ENCODE data around the gene FAM168A. TPM values are rescaled to one million over a fixed set of nuclear protein-coding genes. Genes with fewer than 3 reads are reported as not detected.

The FAM168A gene
- total RNA-seq, 4 donors from 2014 or later, result 31.1 to 50.8 (median 41.1) TPM

- H3K27ac ChIP-seq (replicated peaks in 1 of 4), result no peak overlapping the region
- H3K9me3 ChIP-seq, result no peaks in the 10 kb centered on the region
- WGBS, result 42% methylated on average over 1 of the region's 1 CpG
- intact Hi-C loops (cut with DNase I), result no loop called here
- no peaks in the 10 kb centered on the region for H3K27me3 ChIP-seq
- TF ChIP-seq EP300 (IDR thresholded peaks at IDR 0.05) (no peak), POLR2AphosphoS5 (IDR thresholded peaks at IDR 0.05) (no peak), CTCF (IDR thresholded peaks at IDR 0.05) (no peak), POLR2A (IDR thresholded peaks at IDR 0.05; ENCODE audit: low read depth) (no peak)
- DNase-seq (ENCODE audit: extremely low spot score), result no peak
- peaks cover 0 to 12% (median 6%) of the 10 kb centered on the region in 4 donors for H3K4me1 ChIP-seq
- H3K36me3 ChIP-seq, result no peaks in the 10 kb centered on the region
- H3K4me3 ChIP-seq, result no peak overlapping the region
Observed at GRCh38 chr11:73538381-73538872, 59.5 kb downstream of the FAM168A start.

- TF ChIP-seq POLR2A (IDR thresholded peaks at IDR 0.05; ENCODE audit: low read depth) (no peak), CTCF (IDR thresholded peaks at IDR 0.05) (no peak), EP300 (IDR thresholded peaks at IDR 0.05) (no peak), POLR2AphosphoS5 (IDR thresholded peaks at IDR 0.05) (no peak)
- Histone ChIP-seq H3K9me3 (no peaks in the 10 kb centered on the region), H3K36me3 (no peaks in the 10 kb centered on the region), H3K4me3 (no peak overlapping the region), H3K27ac (replicated peaks in 1 of 4) (no peak overlapping the region), H3K27me3 (no peaks in the 10 kb centered on the region), H3K4me1 (peaks cover 0 to 12% (median 7%) of the 10 kb centered on the region in 4 donors)
- no peak for DNase-seq (ENCODE audit: extremely low spot score)
- intact Hi-C loops (cut with DNase I), result no loop called here
Observed at GRCh38 chr11:73537969-73538368, 59.9 kb downstream of the FAM168A start.

GRCh38 chr11:73536961-73537360 is 61.0 kb downstream of the FAM168A start:
- H3K27ac ChIP-seq (replicated peaks in 1 of 4), result no peak overlapping the region
- no peaks in the 10 kb centered on the region for H3K36me3 ChIP-seq
- no peaks in the 10 kb centered on the region for H3K9me3 ChIP-seq
- no peak for DNase-seq (ENCODE audit: extremely low spot score)
- intact Hi-C loops (cut with DNase I), result no loop called here
- WGBS, result 90% methylated on average over 2 of the region's 2 CpGs
- no peak overlapping the region for H3K4me3 ChIP-seq
- peaks cover 0 to 17% (median 14%) of the 10 kb centered on the region in 4 donors for H3K4me1 ChIP-seq
- no peaks in the 10 kb centered on the region for H3K27me3 ChIP-seq
- TF ChIP-seq EP300 (IDR thresholded peaks at IDR 0.05) (no peak), CTCF (IDR thresholded peaks at IDR 0.05) (no peak), POLR2AphosphoS5 (IDR thresholded peaks at IDR 0.05) (no peak), POLR2A (IDR thresholded peaks at IDR 0.05; ENCODE audit: low read depth) (no peak)

GRCh38 chr11:73532310-73532709 is 65.6 kb downstream of the FAM168A start:
- TF ChIP-seq POLR2AphosphoS5 (IDR thresholded peaks at IDR 0.05) (no peak), CTCF (IDR thresholded peaks at IDR 0.05) (no peak), POLR2A (IDR thresholded peaks at IDR 0.05; ENCODE audit: low read depth) (no peak), EP300 (IDR thresholded peaks at IDR 0.05) (no peak)
- Histone ChIP-seq H3K27ac (replicated peaks in 1 of 4) (no peak overlapping the region), H3K4me3 (no peak overlapping the region), H3K36me3 (no peaks in the 10 kb centered on the region), H3K9me3 (no peaks in the 10 kb centered on the region), H3K4me1 (peaks cover 23 to 56% (median 34%) of the 10 kb centered on the region in 4 donors), H3K27me3 (no peaks in the 10 kb centered on the region)
- WGBS, result 100% methylated on average over 1 of the region's 1 CpG
- DNase-seq (ENCODE audit: extremely low spot score), result no peak
- intact Hi-C loops (cut with DNase I), result no loop called here

GRCh38 chr11:73531386-73531785 is 66.5 kb downstream of the FAM168A start:
- H3K4me3 ChIP-seq, result no peak overlapping the region
- TF ChIP-seq EP300 (IDR thresholded peaks at IDR 0.05) (no peak), CTCF (IDR thresholded peaks at IDR 0.05) (no peak), POLR2A (IDR thresholded peaks at IDR 0.05; ENCODE audit: low read depth) (no peak), POLR2AphosphoS5 (IDR thresholded peaks at IDR 0.05) (no peak)
- no peaks in the 10 kb centered on the region for H3K36me3 ChIP-seq
- DNase-seq (ENCODE audit: extremely low spot score), result no peak
- peaks cover 32 to 66% (median 43%) of the 10 kb centered on the region in 4 donors for H3K4me1 ChIP-seq
- 48% methylated on average over 1 of the region's 1 CpG for WGBS
- no peak overlapping the region for H3K27ac ChIP-seq (replicated peaks in 1 of 4)
- H3K9me3 ChIP-seq, result no peaks in the 10 kb centered on the region
- H3K27me3 ChIP-seq, result no peaks in the 10 kb centered on the region
- intact Hi-C loops (cut with DNase I), result no loop called here

Measured in esophagus muscularis mucosa (tissue), 4 donors.